Naive thymus-derived CD4-positive, alpha-beta T cell (primary cell): Measurements from ENCODE around the gene REELD1. TPM values are rescaled to one million over a fixed set of nuclear protein-coding genes. Genes with fewer than 3 reads are reported as not detected.

Experiments
- ATAC-seq: fragments of 150-1000 bp; cut with Tn5 transposase; 2 replicates; pipeline ENCODE4 v1.10.0; 2021; ENCODE audit warnings: mild to moderate bottlenecking, moderate library complexity
- CTCF ChIA-PET: fragments of 350-600 bp; sonication (Branson Sonifier 250); formaldehyde crosslinking; loops from one replicate; lab custom pipeline; 2021; ENCODE audit warnings: antibody characterized with exemption; lab: Charles Lee
- POLR2A ChIA-PET: fragments of 350-600 bp; sonication (Branson Sonifier 250); formaldehyde crosslinking; loops from one replicate; lab custom pipeline; 2021; ENCODE audit warnings: antibody characterized with exemption, inconsistent platforms; lab: Charles Lee
- DNase-seq, 9 donors: peaks; one replicate each; pipeline versions ENCODE4 v3.0.0 to v3.0.0-alpha.2; 2020 to 2022; ENCODE audit warnings: mixed read lengths in 1 of 9
- H3K27ac ChIP-seq: one replicate; pipeline ENCODE4 v1.7.0; 2013; ENCODE audit warnings: mild to moderate bottlenecking, low read depth, low read length, moderate library complexity
- H3K27me3 ChIP-seq, 2 donors: one replicate each; pipeline ENCODE4 v1.7.0; 2013; ENCODE audit warnings: low read length in 2 of 2, mild to moderate bottlenecking in 2 of 2, moderate library complexity in 2 of 2; ENCODE audit not compliant: control insufficient read depth in 2 of 2, insufficient read depth in 2 of 2
- H3K36me3 ChIP-seq, 3 experiments: 1 replicate in 2 of 3; 2 replicates in 1 of 3; pipeline ENCODE4 v1.7.0; 2013; ENCODE audit warnings: low read length in 3 of 3, mild to moderate bottlenecking in 3 of 3, moderate library complexity in 1 of 3; ENCODE audit not compliant: insufficient read depth in 3 of 3, control insufficient read depth in 2 of 3
- H3K4me1 ChIP-seq, 2 donors: one replicate each; pipeline ENCODE4 v1.7.0; 2013; ENCODE audit warnings: low read length in 2 of 2, mild to moderate bottlenecking in 2 of 2, moderate library complexity in 1 of 2; ENCODE audit not compliant: control insufficient read depth in 2 of 2, insufficient read depth in 2 of 2
- H3K4me3 ChIP-seq: 2 replicates; pipeline ENCODE4 v1.7.0; 2013; ENCODE audit warnings: mild to moderate bottlenecking, low read length
- H3K9me3 ChIP-seq, 3 experiments: 1 replicate in 2 of 3; 2 replicates in 1 of 3; pipeline ENCODE4 v1.7.0; 2013; ENCODE audit warnings: low read length in 3 of 3; ENCODE audit not compliant: control insufficient read depth in 2 of 3
- H3K27ac Mint-ChIP-seq, 9 donors: one replicate each; pipeline ENCODE4 v1.8.0; 2020 to 2022; ENCODE audit warnings: mixed read lengths in 9 of 9, mild to moderate bottlenecking in 8 of 9, moderate library complexity in 5 of 9, inconsistent platforms in 2 of 9
- H3K27me3 Mint-ChIP-seq, 5 donors: one replicate each; pipeline ENCODE4 v1.8.0; 2021 to 2022; ENCODE audit warnings: mixed read lengths in 5 of 5, mild to moderate bottlenecking in 1 of 5
- H3K36me3 Mint-ChIP-seq, 5 donors: one replicate each; pipeline ENCODE4 v1.8.0; 2020 to 2022; ENCODE audit warnings: mixed read lengths in 5 of 5, mild to moderate bottlenecking in 3 of 5, inconsistent platforms in 1 of 5
- H3K4me1 Mint-ChIP-seq, 7 donors: one replicate each; pipeline ENCODE4 v1.8.0; 2020 to 2022; ENCODE audit warnings: mixed read lengths in 7 of 7, mild to moderate bottlenecking in 3 of 7, inconsistent platforms in 1 of 7
- H3K4me3 Mint-ChIP-seq, 10 donors: one replicate each; pipeline ENCODE4 v1.8.0; 2020 to 2022; ENCODE audit warnings: mild to moderate bottlenecking in 10 of 10, mixed read lengths in 10 of 10, moderate library complexity in 6 of 10, inconsistent platforms in 2 of 10
- H3K9me3 Mint-ChIP-seq, 11 donors: one replicate each; pipeline ENCODE4 v1.8.0; 2020 to 2022; ENCODE audit warnings: mixed read lengths in 11 of 11, mild to moderate bottlenecking in 4 of 11, inconsistent platforms in 1 of 11, moderate library complexity in 1 of 11
- intact Hi-C, 2 donors: fragments of 100-400 bp; cut with micrococcal nuclease; formaldehyde crosslinking; loops; one replicate each; pipeline ENCODE4 v1.15.1; 2023
- polyA plus RNA-seq, 2 donors: library from polyadenylated mRNA; unstranded; fragments of 300-500 nt; fragmentation: Illumina TruSeq; gene quantifications; one replicate each; pipeline ENCODE4 v1.2.3, GENCODE V29; 2021
- total RNA-seq, 6 experiments: library from RNA in 5 of 6; stranded (reverse) in 5 of 6; gene quantifications; 1 replicate in 5 of 6; 2 replicates in 1 of 6; pipeline ENCODE4 v1.2.3 and lab custom pipeline; 2021 to 2026

REELD1 gene
- total and polyA plus RNA-seq, 7 experiments from 2014 or later = 0.23 to 1.7 (median 1.3) TPM; not detected in 2

DNA sequence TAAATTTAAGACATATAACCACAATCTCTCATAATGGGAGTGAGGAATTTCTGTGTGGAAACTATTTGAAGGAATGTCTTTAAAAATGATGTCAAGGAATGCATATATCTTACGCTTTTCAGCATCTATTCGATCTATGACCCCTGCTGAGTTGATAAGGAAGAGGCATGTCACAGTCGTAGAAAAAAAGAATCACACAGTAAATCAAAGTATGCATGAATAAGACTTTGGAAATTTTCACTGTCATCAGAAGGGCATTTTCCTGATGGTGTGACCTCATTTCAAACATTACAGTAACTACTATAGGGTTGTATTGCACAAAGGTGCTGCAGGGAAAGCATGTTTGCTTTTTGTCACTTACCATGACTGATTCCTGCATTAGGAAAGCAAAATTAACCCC, 41.5 kb downstream of the REELD1 start:
- no peak overlapping the region for H3K27ac ChIP-seq
- peaks cover 0 to 3% (median 0%) of the 10 kb centered on the region in 3 experiments for H3K36me3 ChIP-seq
- intact Hi-C loops = no loop called here
- no peak overlapping the region for H3K4me3 Mint-ChIP-seq
- DNase-seq = no peak
- no peaks in the 10 kb centered on the region for H3K4me1 ChIP-seq
- peaks cover 0 to 29% (median 11%) of the 10 kb centered on the region in 5 donors for H3K36me3 Mint-ChIP-seq
- H3K27ac Mint-ChIP-seq = no peak overlapping the region
- no peaks in the 10 kb centered on the region for H3K9me3 ChIP-seq
- CTCF ChIA-PET = no interaction called here
- H3K27me3 ChIP-seq = no peaks in the 10 kb centered on the region
- POLR2A ChIA-PET = no interaction called here
- no peak for ATAC-seq
- H3K4me3 ChIP-seq = no peak overlapping the region
- H3K9me3 Mint-ChIP-seq = no peaks in the 10 kb centered on the region
- no peaks in the 10 kb centered on the region for H3K4me1 Mint-ChIP-seq
- H3K27me3 Mint-ChIP-seq = no peaks in the 10 kb centered on the region

DNA sequence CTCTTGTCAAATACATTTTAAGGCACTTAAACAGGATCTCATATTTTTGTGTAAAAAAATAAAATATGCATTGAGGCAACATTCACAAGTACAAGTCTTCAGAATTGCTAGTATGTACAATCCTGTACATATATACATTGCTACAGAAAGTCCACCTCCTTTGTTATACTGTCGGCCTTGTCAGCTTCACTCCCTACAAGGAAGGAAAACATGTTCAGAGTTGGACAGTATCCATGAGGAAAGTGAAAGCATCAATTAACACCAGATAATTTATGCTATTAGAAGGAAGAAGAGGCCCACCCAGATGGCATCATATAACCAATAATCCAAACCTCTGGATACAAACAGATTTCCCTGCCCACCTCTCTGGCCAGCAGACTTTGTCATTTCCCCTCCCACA, 42.0 kb downstream of the REELD1 start:
- no peak overlapping the region for H3K27ac ChIP-seq
- H3K4me3 ChIP-seq = no peak overlapping the region
- ChIA-PET CTCF (interaction anchor here (0.6 kb wide), 1 partner anchor 599 kb away, joined by 3 read pairs; no protein-coding TSS in a partner anchor), POLR2A (no interaction called here)
- Mint-ChIP-seq H3K27ac (no peak overlapping the region), H3K4me3 (no peak overlapping the region), H3K4me1 (no peaks in the 10 kb centered on the region), H3K36me3 (peaks cover 0 to 33% (median 12%) of the 10 kb centered on the region in 5 donors), H3K9me3 (no peaks in the 10 kb centered on the region), H3K27me3 (no peaks in the 10 kb centered on the region)
- DNase-seq (no peak), ATAC-seq (no peak)
- H3K36me3 ChIP-seq = peaks cover 0 to 3% (median 0%) of the 10 kb centered on the region in 3 experiments
- no peaks in the 10 kb centered on the region for H3K9me3 ChIP-seq
- H3K27me3 ChIP-seq = no peaks in the 10 kb centered on the region
- intact Hi-C loops = no loop called here
- no peaks in the 10 kb centered on the region for H3K4me1 ChIP-seq

DNA sequence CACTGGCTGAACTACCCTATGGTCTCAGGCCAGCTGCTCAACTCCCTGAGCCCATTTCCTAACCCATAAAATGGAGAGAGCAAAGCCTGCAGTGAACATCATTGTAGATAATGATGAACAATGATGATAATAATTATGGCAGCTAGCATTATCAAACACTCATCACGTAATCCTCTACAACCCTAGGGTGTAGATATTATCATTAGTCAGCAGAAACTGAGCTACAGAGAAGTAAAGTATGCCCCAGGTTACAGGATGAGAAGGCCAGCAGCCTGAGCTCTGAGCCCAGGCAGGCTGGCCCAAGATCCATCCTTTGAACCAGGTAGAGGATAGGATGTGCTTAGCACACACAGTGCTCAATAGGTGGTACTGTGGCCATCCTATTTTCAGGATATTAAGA, 43.2 kb downstream of the REELD1 start:
- intact Hi-C loops = no loop called here
- ATAC-seq (no peak), DNase-seq (no peak)
- H3K36me3 ChIP-seq = peaks cover 0 to 3% (median 0%) of the 10 kb centered on the region in 3 experiments
- peaks cover 0 to 31% (median 12%) of the 10 kb centered on the region in 5 donors for H3K36me3 Mint-ChIP-seq
- no peaks in the 10 kb centered on the region for H3K9me3 Mint-ChIP-seq
- no peaks in the 10 kb centered on the region for H3K4me1 Mint-ChIP-seq
- H3K4me1 ChIP-seq = no peaks in the 10 kb centered on the region
- no peak overlapping the region for H3K27ac Mint-ChIP-seq
- ChIA-PET CTCF (no interaction called here), POLR2A (no interaction called here)
- no peak overlapping the region for H3K4me3 ChIP-seq
- H3K27me3 Mint-ChIP-seq = no peaks in the 10 kb centered on the region
- H3K27ac ChIP-seq = no peak overlapping the region
- no peaks in the 10 kb centered on the region for H3K9me3 ChIP-seq
- no peak overlapping the region for H3K4me3 Mint-ChIP-seq
- H3K27me3 ChIP-seq = no peaks in the 10 kb centered on the region

DNA sequence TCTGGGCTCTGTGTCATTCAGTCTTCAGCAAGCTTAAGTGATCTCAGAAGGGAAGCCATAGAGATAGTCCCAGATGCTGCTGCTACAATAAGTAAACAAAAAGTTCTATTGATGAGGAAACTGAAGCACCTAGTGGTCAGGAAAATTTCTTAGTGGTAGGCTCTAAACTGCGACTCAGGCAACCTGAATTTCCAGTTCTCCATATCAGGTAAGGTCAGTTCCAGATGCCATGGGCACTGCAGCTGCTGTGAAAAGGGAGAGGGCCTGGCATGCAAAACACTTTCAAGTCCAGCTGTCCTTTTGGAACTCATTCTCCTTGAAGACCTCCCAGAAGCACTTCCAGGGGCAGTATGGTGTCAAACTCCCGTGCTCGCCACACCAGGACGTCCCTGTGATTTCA, 46.2 kb downstream of the REELD1 start:
- no peaks in the 10 kb centered on the region for H3K9me3 Mint-ChIP-seq
- Histone ChIP-seq H3K9me3 (no peaks in the 10 kb centered on the region), H3K27me3 (no peaks in the 10 kb centered on the region), H3K4me1 (no peaks in the 10 kb centered on the region), H3K27ac (no peak overlapping the region), H3K4me3 (no peak overlapping the region), H3K36me3 (peaks cover 0 to 3% (median 0%) of the 10 kb centered on the region in 3 experiments)
- ChIA-PET CTCF (no interaction called here), POLR2A (no interaction called here)
- no peaks in the 10 kb centered on the region for H3K27me3 Mint-ChIP-seq
- no peak overlapping the region for H3K4me3 Mint-ChIP-seq
- H3K27ac Mint-ChIP-seq = no peak overlapping the region
- DNase-seq (no peak), ATAC-seq (no peak)
- intact Hi-C loops = no loop called here
- peaks cover 0 to 34% (median 9%) of the 10 kb centered on the region in 5 donors for H3K36me3 Mint-ChIP-seq
- H3K4me1 Mint-ChIP-seq = no peaks in the 10 kb centered on the region

DNA sequence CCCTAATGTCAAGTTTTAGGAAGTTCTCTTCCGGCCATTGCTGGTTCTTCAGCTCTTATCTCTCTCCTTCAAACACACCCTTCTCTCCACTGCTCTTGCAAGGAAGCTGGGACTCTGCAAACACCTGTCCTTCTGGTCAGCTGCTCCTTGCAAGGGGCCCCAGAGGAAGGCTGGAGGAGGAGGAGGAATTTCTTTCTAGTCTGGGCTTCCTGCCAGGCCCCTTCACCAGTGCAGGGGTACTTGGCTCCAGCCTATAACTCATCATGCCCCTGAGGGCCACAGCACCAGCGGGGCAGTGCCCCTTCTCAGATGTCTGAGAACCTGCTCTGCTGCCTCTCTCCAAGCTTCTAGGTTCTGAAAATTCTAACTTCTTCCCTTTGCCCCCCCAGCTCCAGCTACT, 46.7 kb downstream of the REELD1 start:
- Histone ChIP-seq H3K4me1 (no peaks in the 10 kb centered on the region), H3K27ac (no peak overlapping the region), H3K4me3 (no peak overlapping the region), H3K9me3 (no peaks in the 10 kb centered on the region), H3K36me3 (peaks cover 0 to 3% (median 0%) of the 10 kb centered on the region in 3 experiments), H3K27me3 (no peaks in the 10 kb centered on the region)
- Mint-ChIP-seq H3K4me1 (no peaks in the 10 kb centered on the region), H3K27me3 (no peaks in the 10 kb centered on the region), H3K4me3 (no peak overlapping the region), H3K9me3 (no peaks in the 10 kb centered on the region), H3K36me3 (peaks cover 0 to 35% (median 9%) of the 10 kb centered on the region in 5 donors), H3K27ac (no peak overlapping the region)
- CTCF ChIA-PET = no interaction called here
- POLR2A ChIA-PET = no interaction called here
- intact Hi-C loops = no loop called here
- ATAC-seq (no peak), DNase-seq (no peak)

DNA sequence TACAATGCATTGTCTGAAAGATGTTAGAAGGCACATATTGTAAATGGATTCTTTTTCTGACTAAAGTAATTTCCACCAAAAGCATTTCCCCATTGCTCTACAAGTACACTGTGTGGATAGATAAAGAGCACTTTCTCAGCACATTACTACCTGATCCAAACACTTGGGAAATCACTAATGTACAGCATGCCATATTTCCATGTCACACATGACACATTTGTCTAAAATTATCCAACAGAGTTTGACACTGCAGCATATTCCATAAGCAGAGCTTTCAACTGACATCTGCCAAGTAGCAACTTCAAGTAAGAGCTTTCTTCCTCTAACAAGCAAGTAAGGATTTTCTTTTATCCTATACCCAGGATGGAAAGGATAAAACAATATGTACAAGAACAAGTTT, 49.5 kb downstream of the REELD1 start:
- no peaks in the 10 kb centered on the region for H3K27me3 Mint-ChIP-seq
- Histone ChIP-seq H3K27ac (no peak overlapping the region), H3K9me3 (no peaks in the 10 kb centered on the region), H3K4me3 (no peak overlapping the region), H3K4me1 (no peaks in the 10 kb centered on the region), H3K27me3 (no peaks in the 10 kb centered on the region), H3K36me3 (no peaks in the 10 kb centered on the region)
- no peak overlapping the region for H3K27ac Mint-ChIP-seq
- DNase-seq (no peak), ATAC-seq (no peak)
- H3K36me3 Mint-ChIP-seq = peaks cover 0 to 34% (median 7%) of the 10 kb centered on the region in 5 donors
- no peaks in the 10 kb centered on the region for H3K4me1 Mint-ChIP-seq
- CTCF ChIA-PET = no interaction called here
- POLR2A ChIA-PET = no interaction called here
- intact Hi-C loops = no loop called here
- H3K4me3 Mint-ChIP-seq = no peak overlapping the region
- H3K9me3 Mint-ChIP-seq = no peaks in the 10 kb centered on the region

DNA sequence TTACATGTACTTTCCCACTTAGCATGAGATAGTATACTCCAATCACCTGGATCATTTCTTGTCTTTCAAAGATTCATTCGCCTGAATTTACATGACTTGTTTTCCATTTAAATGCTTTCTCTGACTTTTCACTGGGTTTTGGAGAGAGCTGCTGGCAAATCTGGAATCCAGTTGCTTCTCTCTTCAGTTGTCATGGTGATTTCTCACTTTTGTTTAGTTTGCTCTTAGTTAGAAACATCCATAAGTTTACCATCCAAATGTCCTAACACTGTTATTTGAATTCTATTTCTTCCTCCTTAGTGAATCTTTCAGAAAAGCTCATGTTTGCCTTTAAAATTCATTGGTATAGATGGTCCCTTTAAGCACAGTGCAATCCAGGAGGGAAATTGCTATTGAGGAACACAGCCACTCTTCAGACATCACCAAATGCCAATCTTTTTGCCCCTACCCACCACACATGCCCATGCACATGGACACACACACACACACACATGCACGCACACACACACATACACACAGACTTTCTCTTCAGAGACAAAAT, 51.7 kb downstream of the REELD1 start:
- H3K27ac Mint-ChIP-seq = no peak overlapping the region
- H3K27me3 ChIP-seq = no peaks in the 10 kb centered on the region
- no peaks in the 10 kb centered on the region for H3K9me3 Mint-ChIP-seq
- no peaks in the 10 kb centered on the region for H3K27me3 Mint-ChIP-seq
- H3K36me3 ChIP-seq = no peaks in the 10 kb centered on the region
- H3K4me1 Mint-ChIP-seq = no peaks in the 10 kb centered on the region
- intact Hi-C loops = no loop called here
- DNase-seq (no peak), ATAC-seq (no peak)
- H3K36me3 Mint-ChIP-seq = peaks cover 0 to 41% (median 6%) of the 10 kb centered on the region in 5 donors
- no peaks in the 10 kb centered on the region for H3K4me1 ChIP-seq
- ChIA-PET POLR2A (no interaction called here), CTCF (no interaction called here)
- H3K4me3 ChIP-seq = no peak overlapping the region
- no peak overlapping the region for H3K4me3 Mint-ChIP-seq
- no peak overlapping the region for H3K27ac ChIP-seq
- H3K9me3 ChIP-seq = no peaks in the 10 kb centered on the region
